NCI-H1092 treated with DMSO at 0.1 percent for 48 hours (cell line): ENCODE data around the gene ARL15.

Experiments used
- DNase-seq: peaks from one replicate; lab custom pipeline; 2025; lab: John Stamatoyannopoulos, UW

The ARL15 gene

DNA sequence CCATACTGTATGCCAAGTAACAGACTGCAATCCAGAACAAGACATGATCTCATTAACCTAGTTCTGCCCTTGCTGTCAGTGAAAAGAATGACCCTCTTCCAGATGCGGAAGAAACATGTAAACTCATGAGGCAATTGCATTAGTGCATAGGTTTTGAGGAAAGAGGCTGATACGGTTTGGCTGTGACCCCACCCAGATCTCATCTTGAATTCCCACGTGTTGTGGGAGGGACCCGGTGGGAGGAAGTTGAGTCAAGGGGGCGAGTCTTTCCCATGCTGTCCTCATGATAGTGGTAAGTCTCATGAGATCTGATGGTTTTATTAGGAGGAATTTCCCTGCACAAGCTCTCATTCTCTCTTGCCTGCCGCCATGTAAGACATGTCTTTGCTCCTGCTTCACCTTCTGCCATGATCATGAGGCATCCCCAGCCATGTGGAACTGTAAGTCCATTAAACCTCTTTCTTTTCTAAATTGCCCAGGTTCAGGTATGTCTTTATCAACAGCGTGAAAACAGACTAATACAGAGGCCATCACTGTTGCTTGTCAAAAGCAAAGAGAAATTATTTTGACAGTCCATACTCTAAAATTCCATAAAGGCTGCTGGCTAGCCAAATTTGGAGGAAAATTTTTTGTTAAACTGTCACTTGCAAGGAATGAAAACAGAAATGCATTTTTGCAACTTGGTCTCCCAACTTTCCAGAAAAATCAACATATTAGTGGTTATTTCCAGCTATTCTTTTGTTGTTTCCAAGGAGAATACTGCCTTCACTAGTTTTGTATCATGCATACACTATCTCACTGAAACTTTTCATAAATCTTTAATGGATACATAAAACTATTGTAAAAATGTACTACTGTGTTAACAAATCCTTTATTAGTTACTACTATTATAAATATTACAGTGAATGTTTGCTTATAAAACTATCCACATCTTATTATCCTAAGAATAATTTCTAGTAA lies 3.2 kb upstream of the ARL15 start:
- DNase-seq, result no peak

DNA sequence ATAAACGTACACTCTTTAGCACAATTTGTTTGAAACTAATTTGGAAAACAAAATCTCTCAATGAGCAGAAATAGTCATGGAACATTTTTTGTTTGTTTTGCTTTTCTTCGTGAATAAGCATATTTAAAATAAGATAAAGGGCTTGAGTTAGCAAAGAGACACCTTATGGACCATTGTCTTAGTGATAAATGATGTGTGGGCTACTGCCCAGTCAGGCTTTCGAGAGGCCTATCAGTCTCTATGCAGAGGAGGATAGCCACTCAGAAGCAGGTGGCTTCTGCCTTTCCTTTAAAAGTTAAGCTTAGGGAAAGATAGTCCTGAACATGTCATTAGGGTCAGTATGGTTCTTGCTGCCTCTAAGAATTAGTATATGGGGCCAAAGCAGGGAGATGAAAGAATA lies 2.1 kb upstream of the ARL15 start:
- no peak for DNase-seq

DNA sequence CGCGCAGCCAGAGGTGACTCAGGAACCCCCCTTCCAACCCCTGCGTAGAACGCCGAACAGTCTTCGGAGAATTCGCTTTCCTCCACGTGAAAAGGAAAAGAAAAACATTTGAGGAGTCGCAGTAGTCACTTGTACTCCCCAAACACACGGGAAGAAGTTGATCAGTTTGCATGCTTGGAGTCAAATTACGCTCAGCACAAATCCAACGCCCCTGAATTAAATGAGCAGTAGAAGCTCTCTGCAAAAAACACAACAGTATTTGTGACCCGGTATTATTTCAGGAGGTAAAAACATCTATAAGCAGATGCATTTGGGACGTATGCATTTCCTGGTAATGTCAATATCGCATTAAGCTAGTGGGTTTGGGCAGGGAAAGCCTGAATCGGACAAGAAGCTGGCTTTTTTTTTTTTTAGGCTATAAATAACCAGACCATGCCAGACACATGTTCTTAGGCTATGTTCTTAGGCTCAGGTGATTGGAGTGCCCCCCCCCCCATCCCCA lies 854 bp upstream of the ARL15 start:
- no peak for DNase-seq

DNA sequence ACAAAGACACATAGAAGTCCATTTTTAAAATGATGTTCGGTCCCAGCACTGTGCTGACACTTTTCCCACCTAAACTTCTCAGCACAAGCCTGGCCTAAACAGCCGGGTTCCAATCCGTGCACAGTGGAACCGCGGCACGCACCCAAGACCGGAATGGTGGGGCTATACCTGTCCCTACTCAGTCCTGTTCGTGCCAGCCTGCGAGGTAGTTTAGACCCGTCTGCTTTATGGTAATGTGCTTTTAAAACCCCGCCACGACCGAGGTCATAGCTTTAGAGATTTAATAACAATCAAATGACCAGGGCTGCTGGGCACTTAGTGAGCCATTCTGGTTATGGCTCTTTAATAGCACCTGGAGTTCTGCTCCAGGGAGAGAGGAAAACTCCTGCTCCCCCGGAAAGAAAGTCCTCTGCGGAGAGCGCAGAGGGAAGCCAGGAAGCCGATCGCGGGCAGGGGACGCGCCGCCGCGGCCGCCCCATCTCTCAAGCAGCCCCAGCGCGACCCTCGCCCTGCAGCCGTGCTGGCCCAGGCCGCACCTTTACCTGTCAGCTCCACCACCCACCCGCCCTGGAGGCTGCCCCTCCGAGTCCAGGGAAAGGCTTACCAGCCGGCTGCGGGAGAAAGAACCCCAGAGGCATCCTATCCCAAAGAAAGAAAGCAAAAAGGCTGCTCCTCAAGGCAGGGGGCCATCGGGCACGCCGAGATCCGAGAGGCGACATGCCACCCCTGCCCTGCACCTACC lies 511 bp downstream of the ARL15 start:
- peak; percentile 59 for DNase-seq

DNA sequence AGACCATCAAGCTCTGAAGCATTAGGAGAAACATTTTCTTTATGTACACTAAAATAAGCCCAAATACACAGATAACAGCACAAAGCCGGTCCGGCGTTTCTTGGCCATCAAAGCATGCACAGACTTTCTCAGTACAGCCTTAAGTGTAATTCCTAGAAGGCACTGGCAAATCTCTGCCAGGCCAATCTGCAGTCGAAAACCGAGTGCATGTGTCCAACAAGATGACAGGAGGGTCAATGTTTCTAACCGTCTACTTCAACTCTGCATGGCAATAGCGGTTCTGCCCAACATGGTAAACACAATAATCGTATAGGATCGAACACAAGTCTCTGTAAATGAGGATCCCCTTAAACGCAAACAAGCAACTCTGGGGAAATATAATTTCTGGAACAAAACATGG lies 1.1 kb downstream of the ARL15 start:
- DNase-seq, result peak; percentile 48

DNA sequence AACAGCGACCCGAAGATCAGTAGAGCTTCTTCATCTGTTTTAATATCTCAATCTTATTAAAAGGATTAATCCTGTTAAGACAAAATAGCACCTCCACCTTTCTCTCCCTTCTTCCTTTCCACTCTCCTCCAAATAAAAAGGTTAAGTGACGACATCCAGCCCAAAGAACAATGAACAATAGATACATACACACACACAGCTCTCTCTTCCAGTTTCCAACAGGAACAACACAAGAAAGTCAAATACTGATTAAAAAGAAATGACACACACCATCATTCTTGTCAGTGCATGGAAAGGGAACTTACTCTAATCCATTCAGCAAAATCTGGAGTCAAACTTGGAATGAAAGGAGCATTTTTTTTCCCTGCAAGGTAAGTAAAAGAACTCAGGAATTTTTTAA lies 2.8 kb downstream of the ARL15 start:
- no peak for DNase-seq

DNA sequence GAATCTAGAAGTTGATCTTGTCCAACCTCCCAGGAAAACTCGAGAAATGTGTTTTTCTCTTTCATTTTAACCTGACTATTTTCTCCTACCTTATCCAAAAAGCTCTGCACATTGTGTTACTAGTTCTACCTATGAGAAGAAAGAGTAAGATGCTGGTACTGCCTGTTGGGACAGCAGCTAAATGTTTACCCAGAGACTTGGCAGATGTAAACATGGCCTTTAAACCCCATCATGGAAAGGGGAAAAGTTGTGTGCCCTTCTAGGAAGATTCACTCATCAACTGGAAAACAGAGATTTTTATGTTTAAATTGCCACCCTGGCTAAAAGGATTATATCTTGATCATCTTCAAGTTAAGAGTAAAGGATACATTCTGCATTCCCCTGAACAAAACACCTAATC lies 3.5 kb downstream of the ARL15 start:
- DNase-seq, result no peak

DNA sequence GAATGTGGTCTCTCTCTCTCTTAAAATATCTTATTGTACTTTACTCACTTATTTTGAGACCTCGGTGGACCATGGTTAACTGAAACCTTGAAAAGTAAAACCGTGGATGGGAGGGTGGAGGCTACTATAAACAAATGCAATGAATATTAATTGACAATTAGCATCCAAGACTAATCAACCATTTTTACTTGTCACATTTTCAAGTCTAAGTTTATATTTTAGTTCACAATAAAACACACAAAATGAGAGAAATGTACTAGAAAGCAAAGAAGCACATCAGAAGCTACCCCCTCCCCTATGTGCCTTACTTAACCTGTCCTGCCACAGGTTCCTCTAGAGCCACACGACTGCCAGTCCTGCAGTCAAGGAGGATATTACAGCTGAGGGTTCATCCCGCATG lies 4.6 kb downstream of the ARL15 start:
- no peak for DNase-seq

DNA sequence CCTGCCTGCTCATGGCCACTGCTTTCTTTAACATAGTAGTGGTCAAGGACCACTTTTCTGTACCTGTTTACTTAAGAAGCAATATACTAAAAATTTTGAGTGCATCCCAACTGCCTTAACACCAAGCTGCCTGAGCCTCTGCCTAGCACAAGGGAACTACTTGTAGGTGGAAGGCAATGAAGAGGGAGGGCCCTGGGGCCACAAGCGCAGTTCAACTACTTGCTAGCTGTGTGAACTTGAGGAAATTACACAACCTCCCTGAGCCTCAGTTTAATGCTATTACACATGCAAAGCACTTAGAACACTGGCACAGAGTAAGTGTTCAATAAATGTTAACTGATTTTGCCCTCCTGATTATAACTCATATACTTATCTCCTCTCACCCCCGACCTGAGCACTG lies 6.3 kb downstream of the ARL15 start:
- no peak for DNase-seq

DNA sequence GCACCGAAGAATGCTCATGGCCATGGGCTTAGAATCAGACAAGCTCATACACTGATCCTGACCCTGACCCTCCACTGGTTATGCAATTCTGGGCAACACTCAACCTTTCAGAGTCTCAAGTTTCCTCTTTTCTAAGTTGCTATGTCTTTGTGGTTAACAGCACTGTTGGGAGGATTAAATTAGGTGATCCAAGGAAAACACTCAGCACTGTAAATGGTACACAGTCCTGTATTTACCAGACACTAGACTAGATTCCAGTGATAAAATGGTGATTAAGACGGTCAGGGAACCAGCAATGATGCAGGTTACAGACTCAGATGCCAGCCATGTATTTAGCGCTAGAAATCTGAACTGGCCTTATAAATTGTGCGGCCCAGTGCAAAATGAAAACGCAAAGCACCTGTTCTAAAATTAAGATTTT lies 8.1 kb downstream of the ARL15 start:
- DNase-seq, result no peak

DNA sequence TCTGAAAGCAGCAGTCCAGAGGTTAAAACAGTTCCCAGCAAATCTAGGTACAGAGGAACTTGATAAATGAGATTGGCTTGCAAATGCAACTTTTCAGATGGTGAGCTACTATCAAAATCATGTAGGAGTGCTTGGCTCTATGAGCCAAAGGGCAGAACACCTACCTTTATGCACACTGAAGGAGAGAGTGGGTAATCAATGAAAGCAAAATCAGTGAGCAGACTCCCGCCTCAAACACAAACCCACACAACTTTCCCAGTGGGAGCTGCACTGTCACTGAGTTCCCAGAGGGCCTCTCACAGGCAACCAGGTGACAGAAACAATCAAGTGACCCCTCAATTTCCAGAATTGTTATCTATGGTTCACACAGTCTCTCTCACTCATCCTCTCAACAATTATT lies 8.5 kb downstream of the ARL15 start:
- DNase-seq, result no peak

DNA sequence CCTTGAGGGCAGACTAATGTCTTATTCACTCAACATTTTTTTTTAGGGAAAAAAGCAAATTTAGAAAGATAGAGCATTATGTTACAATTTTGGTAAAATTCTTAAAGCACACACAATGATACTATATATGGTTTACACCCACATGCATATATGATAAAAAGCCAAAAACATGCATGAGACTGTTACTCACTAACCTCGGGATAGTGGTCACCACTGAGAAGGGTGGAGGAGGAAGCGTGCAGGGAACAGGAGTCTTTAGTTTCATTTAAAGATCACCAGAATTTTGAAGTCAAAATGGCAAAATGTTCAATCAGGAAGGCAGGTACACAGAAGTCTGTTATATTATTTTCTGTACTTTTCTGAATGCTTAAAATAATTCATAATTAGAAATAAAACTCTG lies 9.2 kb downstream of the ARL15 start:
- DNase-seq, result no peak

DNA sequence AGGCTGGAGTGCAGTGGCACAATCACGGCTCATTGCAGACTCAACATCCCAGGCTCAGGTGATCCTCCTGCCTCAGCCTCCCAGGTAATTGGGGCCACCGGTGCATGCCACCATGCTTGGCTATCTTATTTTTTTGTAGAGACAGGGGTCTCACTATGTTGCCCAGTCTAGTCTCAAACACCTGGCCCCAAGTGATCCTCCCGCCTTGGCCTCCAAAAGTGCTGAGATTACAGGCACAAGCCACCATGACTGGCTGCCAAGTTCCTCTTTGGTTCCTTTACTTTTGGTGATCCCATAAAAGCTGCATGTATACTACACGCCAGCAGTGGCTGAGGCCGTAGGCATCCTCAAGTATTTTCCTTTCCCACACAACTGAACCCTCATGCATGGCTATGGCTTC lies 11.4 kb downstream of the ARL15 start:
- no peak for DNase-seq

DNA sequence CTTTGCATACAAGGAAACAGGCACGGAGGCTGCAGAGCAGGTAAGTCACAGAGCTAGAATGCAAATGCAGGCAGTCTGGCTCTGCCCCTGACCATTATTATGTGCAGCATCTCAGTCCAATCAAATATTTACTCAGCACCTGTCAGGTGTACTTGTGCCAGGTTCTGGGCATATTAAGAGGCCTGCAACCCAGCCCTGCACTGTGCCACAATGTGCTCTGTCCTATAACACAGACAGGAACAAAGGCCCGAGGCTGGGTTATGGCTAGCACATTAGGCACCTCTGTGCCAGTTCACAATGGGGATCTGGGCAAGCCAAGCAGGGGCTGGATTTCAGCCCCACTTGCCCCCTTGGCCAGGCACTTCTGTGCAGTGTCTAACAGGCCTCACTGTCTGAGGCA lies 14.0 kb downstream of the ARL15 start:
- peak; percentile 83 for DNase-seq

DNA sequence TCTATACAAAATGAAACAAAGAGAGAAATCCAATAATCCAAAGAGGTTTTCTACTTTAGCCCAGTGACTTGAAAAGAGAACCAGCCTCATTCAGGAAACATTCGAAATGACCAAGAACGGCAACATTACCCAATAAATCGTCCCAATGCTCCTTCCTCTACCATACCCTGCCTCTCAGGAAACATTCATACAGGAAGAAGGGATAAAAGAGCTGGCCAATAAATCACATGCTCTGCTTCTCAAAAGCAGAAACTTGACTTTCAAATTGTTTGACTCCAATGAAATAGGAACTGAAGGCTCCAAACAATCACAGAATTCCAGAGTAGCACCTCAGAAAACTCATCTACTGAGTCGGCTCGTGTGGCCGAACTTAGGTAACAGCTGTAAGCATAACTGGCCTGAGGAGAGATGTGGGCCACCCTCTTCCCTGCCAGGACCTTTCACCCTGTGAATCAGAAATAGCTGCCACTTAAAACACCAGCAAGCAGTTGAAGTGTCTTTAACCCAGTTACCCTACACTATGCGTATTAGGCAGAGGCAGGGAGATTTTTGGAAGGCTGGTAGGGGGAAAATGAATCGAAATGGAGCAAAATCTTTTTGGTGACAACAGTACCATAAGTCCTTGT lies 14.6 kb downstream of the ARL15 start:
- no peak for DNase-seq

DNA sequence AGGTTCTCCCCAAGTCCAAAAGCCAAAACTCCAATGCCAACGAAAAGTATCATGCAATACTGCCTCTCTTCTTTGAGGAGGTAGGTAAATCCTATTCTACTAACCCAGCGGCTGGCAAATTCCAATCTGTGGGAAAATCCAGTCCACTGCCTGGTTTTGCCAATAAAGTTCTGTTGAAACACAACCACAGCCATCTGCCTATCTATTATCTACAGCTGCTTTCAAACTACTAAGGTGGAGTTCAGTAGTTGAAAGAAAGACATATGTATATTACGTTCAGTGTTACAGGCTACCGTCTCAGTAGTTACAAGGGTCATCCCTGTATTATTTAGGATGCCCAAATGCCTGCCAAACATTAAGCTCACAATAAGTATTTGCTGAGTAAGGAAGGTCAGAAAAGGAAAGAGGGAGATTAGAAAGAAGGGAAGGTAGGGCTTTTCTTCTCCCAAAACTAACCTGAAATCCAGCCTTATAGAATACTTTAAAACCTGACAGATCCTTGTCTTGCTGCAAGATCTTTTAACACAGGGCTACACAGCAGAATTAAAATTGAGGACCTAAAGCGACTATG lies 16.2 kb downstream of the ARL15 start:
- DNase-seq, result no peak

DNA sequence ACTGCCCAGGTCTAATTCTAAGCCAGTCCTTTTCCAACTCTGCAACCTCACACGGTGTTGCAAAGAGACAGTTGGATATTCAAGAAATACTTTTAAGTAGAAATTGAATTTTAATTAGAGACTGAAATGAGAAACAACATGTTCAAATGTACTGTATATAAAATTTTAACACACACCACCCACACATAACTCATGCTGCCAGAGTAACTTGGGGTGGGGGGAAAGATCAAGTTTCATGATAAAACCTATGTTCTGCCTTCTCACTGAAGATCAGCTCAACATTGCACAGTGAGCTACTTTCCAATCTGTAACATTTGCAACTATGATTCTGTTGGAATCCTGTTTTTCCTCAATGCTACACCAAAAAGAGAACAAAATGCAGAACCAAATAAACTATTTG lies 17.5 kb downstream of the ARL15 start:
- no peak for DNase-seq

DNA sequence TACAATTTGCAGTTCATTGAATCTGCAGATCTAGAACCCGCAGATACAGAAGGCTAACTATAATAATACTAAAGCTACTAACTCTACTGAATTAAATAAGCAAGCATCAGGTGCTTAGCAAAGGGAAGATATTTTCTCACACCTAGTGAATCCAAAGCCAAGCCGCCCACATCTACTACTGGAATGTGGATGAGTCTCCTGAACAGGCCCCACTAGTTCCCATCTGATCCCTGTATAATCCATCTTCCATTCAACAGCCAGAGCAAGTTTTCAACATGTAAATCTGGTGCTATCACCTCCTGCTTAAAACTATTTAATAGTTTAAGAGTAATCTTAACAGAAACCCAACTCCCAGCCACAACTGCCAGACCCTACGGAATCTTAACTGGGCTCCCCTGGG lies 18.9 kb downstream of the ARL15 start:
- no peak for DNase-seq

DNA sequence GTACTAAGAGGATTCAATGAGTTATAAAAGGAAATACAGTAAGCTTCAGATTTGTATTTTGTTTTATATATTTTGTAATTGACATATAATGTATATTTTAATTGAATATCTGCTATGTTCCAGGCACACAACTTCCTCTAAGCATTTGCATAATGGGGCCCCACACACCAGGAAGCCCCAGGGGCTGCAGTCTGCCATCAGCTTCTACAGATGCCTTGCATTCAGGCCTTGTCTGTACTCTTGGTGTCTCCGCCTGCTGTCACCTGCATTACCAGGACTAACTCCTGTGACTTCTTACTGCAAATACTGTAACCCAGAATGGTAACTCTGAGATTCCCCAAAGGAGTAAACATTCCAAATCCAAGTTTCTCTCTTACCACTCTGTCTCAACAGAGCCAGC lies 20.6 kb downstream of the ARL15 start:
- no peak for DNase-seq

DNA sequence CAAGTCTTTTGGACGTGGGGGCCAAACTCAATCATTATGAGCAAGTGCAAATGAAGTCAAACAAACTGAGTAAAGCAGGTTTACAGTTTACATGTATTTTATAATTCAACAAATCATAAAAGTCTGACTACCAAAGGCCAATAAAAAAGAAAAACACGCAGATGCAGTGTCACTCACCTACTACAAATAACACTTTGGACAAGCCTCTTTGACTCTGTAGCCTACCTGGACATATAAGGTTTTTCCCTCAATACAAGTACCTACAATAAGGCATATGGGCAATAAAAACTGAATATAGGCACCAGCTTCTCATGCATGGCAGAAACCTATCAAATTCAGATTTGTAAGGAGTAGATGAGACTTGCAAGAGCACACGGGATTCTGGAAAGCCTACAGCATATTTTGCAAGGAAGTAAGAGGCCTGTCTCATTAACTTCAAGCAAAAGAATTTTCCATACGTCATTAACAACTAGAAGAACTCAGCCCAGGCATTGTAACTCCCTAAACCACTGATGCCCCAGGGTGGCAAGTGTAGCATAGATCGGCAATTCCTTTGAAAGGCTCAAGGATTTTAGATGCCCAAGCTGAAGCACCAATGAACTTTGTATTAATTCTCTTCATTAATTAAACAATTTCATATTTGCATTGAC lies 21.7 kb downstream of the ARL15 start:
- no peak for DNase-seq

DNA sequence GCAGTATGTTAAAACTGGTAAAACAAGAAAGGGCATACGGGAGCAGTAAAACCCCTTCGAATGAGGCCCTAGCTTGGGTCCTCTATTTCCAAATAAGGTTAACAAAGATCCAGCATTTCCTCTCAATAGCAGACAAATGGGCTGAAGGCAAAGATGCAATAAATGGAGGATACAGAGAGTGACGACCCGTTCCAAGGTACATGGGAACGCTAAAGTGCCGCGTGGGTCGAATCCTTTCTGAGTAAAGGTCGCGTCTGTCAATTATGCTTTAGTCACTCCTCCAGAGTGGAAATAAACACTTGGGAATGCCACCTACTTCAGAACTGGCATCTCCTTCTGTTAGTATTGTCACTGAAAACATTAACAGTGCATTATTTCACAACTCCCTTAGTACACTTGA lies 24.7 kb downstream of the ARL15 start:
- DNase-seq, result no peak

DNA sequence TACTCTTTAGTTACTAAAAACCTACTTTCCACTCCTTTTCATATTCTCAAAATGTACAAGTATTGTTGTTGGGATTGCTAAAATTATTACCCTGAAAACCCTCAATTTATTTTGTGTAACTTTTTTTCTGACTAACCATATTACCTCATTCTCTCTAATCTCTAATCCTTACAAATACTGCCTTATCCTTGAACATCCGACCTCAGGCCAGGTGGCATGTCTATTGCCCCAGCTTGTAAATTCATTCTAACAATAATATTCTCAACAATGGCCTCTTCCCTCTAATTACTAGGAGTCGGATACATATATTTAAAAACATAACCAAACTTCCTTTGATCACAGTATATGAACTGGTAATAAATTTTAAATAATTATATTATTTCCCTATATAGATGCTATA lies 25.8 kb downstream of the ARL15 start:
- no peak for DNase-seq
